CD14-positive monocyte (primary cell): ENCODE results near the gene SLC20A1. TPM values are rescaled to one million over a fixed set of nuclear protein-coding genes. Genes with fewer than 3 reads are reported as not detected.

ENCODE experiments used
- DNase-seq, 3 donors: peaks; one replicate each; pipeline ENCODE4 v3.0.0-alpha.2; 2011 to 2022
- H2AFZ ChIP-seq: 2 replicates; pipeline ENCODE4 v1.6.0; 2012; ENCODE audit warnings: mild to moderate bottlenecking, low read depth, low read length, inconsistent platforms; ENCODE audit not compliant: insufficient read depth, poor library complexity, severe bottlenecking
- H3K27ac ChIP-seq, 2 donors: 1 replicate in 1 of 2; 2 replicates in 1 of 2; pipeline ENCODE4 v1.5.1; 2012 to 2013; ENCODE audit warnings: low read length in 2 of 2, control low read depth in 1 of 2, inconsistent platforms in 1 of 2, low read depth in 1 of 2, mild to moderate bottlenecking in 1 of 2
- H3K27me3 ChIP-seq, 2 donors: one replicate each; pipeline versions ENCODE4 v1.6.0 to v1.6.1; 2011 to 2013; ENCODE audit warnings: low read length in 2 of 2; ENCODE audit not compliant: control insufficient read depth in 2 of 2, insufficient read depth in 2 of 2
- H3K36me3 ChIP-seq, 2 donors: replicated peaks in 1 of 2; 1 replicate in 1 of 2; 2 replicates in 1 of 2; pipeline versions ENCODE4 v1.5.1 to v1.6.1; 2012 to 2013; ENCODE audit warnings: low read length in 2 of 2, control low read depth in 1 of 2, inconsistent platforms in 1 of 2, mild to moderate bottlenecking in 1 of 2; ENCODE audit not compliant: insufficient read depth in 2 of 2, control insufficient read depth in 1 of 2
- H3K4me1 ChIP-seq, 2 donors: 1 replicate in 1 of 2; 2 replicates in 1 of 2; pipeline versions ENCODE4 v1.5.1 to v1.6.1; 2012 to 2013; ENCODE audit warnings: low read length in 2 of 2, control low read depth in 1 of 2, inconsistent platforms in 1 of 2, mild to moderate bottlenecking in 1 of 2, moderate library complexity in 1 of 2; ENCODE audit not compliant: insufficient read depth in 2 of 2, control insufficient read depth in 1 of 2
- H3K4me2 ChIP-seq: replicated peaks from 2 replicates; pipeline ENCODE3; 2012; ENCODE audit warnings: low read length, moderate library complexity, mild to moderate bottlenecking; ENCODE audit not compliant: poor library complexity, severe bottlenecking; ENCODE audit errors: extremely low read depth
- H3K4me3 ChIP-seq, 3 experiments: fragments of 200-600 bp in 1 of 3; sonication (generic) in 1 of 3; replicated peaks in 1 of 3; 1 replicate in 2 of 3; 2 replicates in 1 of 3; pipeline ENCODE4 v1.5.1; 2011 to 2013; ENCODE audit warnings: low read length in 3 of 3, mild to moderate bottlenecking in 3 of 3, control low read depth in 2 of 3, low read depth in 2 of 3, inconsistent platforms in 1 of 3, moderate library complexity in 1 of 3
- H3K79me2 ChIP-seq: 2 replicates; pipeline ENCODE4 v1.6.0; 2012; ENCODE audit warnings: mild to moderate bottlenecking, control low read depth, inconsistent platforms, low read length, moderate library complexity; ENCODE audit not compliant: insufficient read depth
- H3K9ac ChIP-seq: 2 replicates; pipeline ENCODE4 v1.6.0; 2017; ENCODE audit warnings: low read length, mild to moderate bottlenecking; ENCODE audit not compliant: insufficient read depth, poor library complexity, severe bottlenecking
- H3K9me3 ChIP-seq, 2 donors: replicated peaks in 1 of 2; 1 replicate in 1 of 2; 2 replicates in 1 of 2; pipeline versions ENCODE4 v1.5.1 to v1.6.1; 2012 to 2013; ENCODE audit warnings: low read length in 2 of 2, control low read depth in 1 of 2; ENCODE audit not compliant: control insufficient read depth in 1 of 2, insufficient read depth in 1 of 2
- H4K20me1 ChIP-seq: 2 replicates; pipeline ENCODE4 v1.6.0; 2012; ENCODE audit warnings: mild to moderate bottlenecking, low read length, control low read depth, moderate library complexity; ENCODE audit not compliant: insufficient read depth
- H3K27ac Mint-ChIP-seq, 7 donors: one replicate each; pipeline ENCODE4 v1.8.0; 2020; ENCODE audit warnings: mild to moderate bottlenecking in 7 of 7, mixed read lengths in 7 of 7, moderate library complexity in 6 of 7, inconsistent platforms in 2 of 7
- H3K27me3 Mint-ChIP-seq, 3 donors: one replicate each; pipeline ENCODE4 v1.8.0; 2021 to 2022; ENCODE audit warnings: low read depth in 3 of 3, mild to moderate bottlenecking in 3 of 3, mixed read lengths in 3 of 3, moderate library complexity in 3 of 3, inconsistent platforms in 1 of 3
- H3K36me3 Mint-ChIP-seq, 2 donors: one replicate each; pipeline ENCODE4 v1.8.0; 2020; ENCODE audit warnings: mixed read lengths in 2 of 2, inconsistent platforms in 1 of 2, mild to moderate bottlenecking in 1 of 2
- H3K4me1 Mint-ChIP-seq: one replicate; pipeline ENCODE4 v1.8.0; 2020; ENCODE audit warnings: mild to moderate bottlenecking, mixed read lengths
- H3K4me3 Mint-ChIP-seq, 2 donors: one replicate each; pipeline ENCODE4 v1.8.0; 2020; ENCODE audit warnings: mild to moderate bottlenecking in 2 of 2, mixed read lengths in 2 of 2, moderate library complexity in 1 of 2
- H3K9me3 Mint-ChIP-seq, 7 donors: one replicate each; pipeline ENCODE4 v1.8.0; 2020 to 2022; ENCODE audit warnings: mixed read lengths in 7 of 7, mild to moderate bottlenecking in 6 of 7, moderate library complexity in 6 of 7, inconsistent platforms in 2 of 7
- CTCF ChIP-seq: fragments of 200-600 bp; IDR thresholded peaks from one replicate; pipeline ENCODE4 v1.8.0; 2022; ENCODE audit warnings: antibody characterized with exemption, mild to moderate bottlenecking
- WGBS: methylation state at CpG from one replicate; pipeline ENCODE4 v1.1.5; 2013; ENCODE audit warnings: missing lambda C conversion rate; ENCODE audit not compliant: insufficient coverage; 5-methylcytosine and 5-hydroxymethylcytosine counted together
- intact Hi-C, 2 donors: fragments of 100-400 bp; cut with micrococcal nuclease; formaldehyde crosslinking; loops; one replicate each; pipeline versions ENCODE4 v1.15.0 to v1.15.1; 2023
- polyA plus RNA-seq, 3 donors: library from polyadenylated mRNA; depleted of rRNA in 1 of 3; unstranded in 2 of 3; stranded (reverse) in 1 of 3; fragments of 300-500 nt in 2 of 3; fragments of >200 nt in 1 of 3; fragmentation: Illumina TruSeq in 2 of 3; gene quantifications; 1 replicate in 2 of 3; 2 replicates in 1 of 3; pipeline ENCODE4 v1.2.3, GENCODE V29; 2012 to 2021

SLC20A1 gene
- polyA plus RNA-seq, 3 donors: 16.1 to 112 (median 36.3) TPM

- Histone ChIP-seq H3K27ac (peak overlapping the region; percentile 91 to 97), H3K9me3 (no peaks in the 10 kb centered on the region), H3K36me3 (no peaks in the 10 kb centered on the region), H4K20me1 (no peaks in the 10 kb centered on the region), H2AFZ (no peak overlapping the region), H3K4me1 (peaks cover 58 to 70% of the 10 kb centered on the region in 2 donors), H3K79me2 (no peaks in the 10 kb centered on the region), H3K4me3 (peak overlapping the region in 1 of 3 experiments; percentile 48), H3K4me2 (peak overlapping the region; percentile 58), H3K27me3 (no peaks in the 10 kb centered on the region), H3K9ac (peak overlapping the region; percentile 63)
- Mint-ChIP-seq H3K9me3 (no peaks in the 10 kb centered on the region), H3K4me3 (peak overlapping the region; percentile 27 to 62), H3K4me1 (peaks cover 55% of the 10 kb centered on the region), H3K36me3 (peaks cover 0 to 4% of the 10 kb centered on the region in 2 donors), H3K27ac (peak overlapping the region; percentile 97 to 99 (median 98)), H3K27me3 (peaks cover 0 to 2% (median 0%) of the 10 kb centered on the region in 3 donors)
- intact Hi-C loops: no loop called here
- peak; percentile 80 to 92 (median 84) for DNase-seq
- WGBS: 5% methylated on average over 5 of the region's 8 CpGs
- no peak for TF ChIP-seq CTCF
Observed at GRCh38 chr2:112701052-112701451, 55.3 kb downstream of the SLC20A1 start.

- peaks cover 0 to 2% (median 0%) of the 10 kb centered on the region in 3 donors for H3K27me3 Mint-ChIP-seq
- DNase-seq: no peak
- H3K4me3 Mint-ChIP-seq: no peak overlapping the region
- no peaks in the 10 kb centered on the region for H3K27me3 ChIP-seq
- TF ChIP-seq CTCF: no peak
- H3K9me3 ChIP-seq: no peaks in the 10 kb centered on the region
- H3K27ac ChIP-seq: no peak overlapping the region
- no peak overlapping the region for H2AFZ ChIP-seq
- no peak overlapping the region for H3K4me2 ChIP-seq
- H3K4me3 ChIP-seq: no peak overlapping the region
- no peaks in the 10 kb centered on the region for H3K9me3 Mint-ChIP-seq
- peaks cover 72% of the 10 kb centered on the region for H3K4me1 Mint-ChIP-seq
- H4K20me1 ChIP-seq: no peaks in the 10 kb centered on the region
- H3K79me2 ChIP-seq: no peaks in the 10 kb centered on the region
- peaks cover 0 to 4% of the 10 kb centered on the region in 2 donors for H3K36me3 Mint-ChIP-seq
- no peak overlapping the region for H3K9ac ChIP-seq
- no CpG with 5 or more reads among the region's 2 CpGs for WGBS
- no peak overlapping the region for H3K27ac Mint-ChIP-seq
- H3K4me1 ChIP-seq: peaks cover 72 to 81% of the 10 kb centered on the region in 2 donors
- H3K36me3 ChIP-seq: no peaks in the 10 kb centered on the region
- intact Hi-C loops: no loop called here
Observed at GRCh38 chr2:112703684-112704083, 57.9 kb downstream of the SLC20A1 start.
